Measurements from ENCODE around the gene GYPE. TPM values are rescaled to one million over a fixed set of nuclear protein-coding genes. Genes with fewer than 3 reads are reported as not detected.
"Not testable (repeated sequence)": the region's sequence is repeated elsewhere in the genome, so short reads cannot be mapped to it uniquely, and the experiment has no call there.

Gene GYPE
- total RNA-seq: not detected

DNA sequence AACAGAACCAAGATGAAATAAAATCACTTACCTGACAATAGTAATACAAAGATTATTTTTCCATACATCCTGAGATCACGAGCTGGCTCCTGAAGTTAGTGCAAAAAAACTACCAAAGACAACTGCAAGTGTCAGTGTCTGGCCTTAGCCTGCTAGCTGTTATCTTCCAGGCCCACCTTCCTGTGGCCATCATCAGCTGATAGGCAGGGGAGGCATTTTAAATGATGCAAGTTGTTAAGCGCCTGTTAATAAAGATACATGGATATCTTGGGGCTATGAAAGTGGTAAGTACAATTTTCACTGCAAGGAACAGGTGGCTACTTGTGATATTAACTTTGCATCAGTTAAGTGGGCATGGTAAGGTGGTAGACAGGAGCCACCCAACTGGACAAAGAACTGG lies at the start of gene GYPE:
GYPE (minus strand) TSS at position 120 of the 400 bp plus-strand sequence; CDS start at position 68, 52 bp downstream.
- not testable (repeated sequence) for ATAC-seq

GRCh38 chr4:143951458-143951972 lies 46.2 kb upstream of the GYPE start:
- ATAC-seq: not testable (repeated sequence)

GRCh38 chr4:143950967-143951366 lies 45.6 kb upstream of the GYPE start:
- not testable (repeated sequence) for ATAC-seq

GRCh38 chr4:143950185-143950584 lies 44.8 kb upstream of the GYPE start:
- not testable (repeated sequence) for ATAC-seq

GRCh38 chr4:143947493-143947892 lies 42.1 kb upstream of the GYPE start:
- not testable (repeated sequence) for ATAC-seq

DNA sequence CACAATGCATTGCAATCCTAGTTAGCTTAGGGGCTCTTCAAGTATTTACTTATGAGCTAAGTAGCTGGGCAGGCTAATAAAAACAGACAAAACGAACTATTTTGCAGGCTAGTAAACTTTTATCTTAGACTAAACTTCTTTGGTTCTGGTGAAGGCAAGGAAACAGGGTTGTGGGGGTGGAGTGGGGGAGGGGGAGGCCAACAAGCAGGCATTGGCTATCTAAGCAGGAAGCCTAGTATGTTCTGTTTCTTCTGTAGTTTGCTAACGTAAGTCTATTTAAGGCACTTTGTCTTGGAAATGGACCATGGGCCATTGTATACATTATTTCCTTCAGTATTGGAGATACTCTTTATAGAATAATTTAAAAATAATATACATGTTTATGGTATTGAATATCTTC lies 35.3 kb upstream of the GYPE start:
- not testable (repeated sequence) for ATAC-seq

GRCh38 chr4:143939528-143939927 lies 34.2 kb upstream of the GYPE start:
- no peak for ATAC-seq

DNA sequence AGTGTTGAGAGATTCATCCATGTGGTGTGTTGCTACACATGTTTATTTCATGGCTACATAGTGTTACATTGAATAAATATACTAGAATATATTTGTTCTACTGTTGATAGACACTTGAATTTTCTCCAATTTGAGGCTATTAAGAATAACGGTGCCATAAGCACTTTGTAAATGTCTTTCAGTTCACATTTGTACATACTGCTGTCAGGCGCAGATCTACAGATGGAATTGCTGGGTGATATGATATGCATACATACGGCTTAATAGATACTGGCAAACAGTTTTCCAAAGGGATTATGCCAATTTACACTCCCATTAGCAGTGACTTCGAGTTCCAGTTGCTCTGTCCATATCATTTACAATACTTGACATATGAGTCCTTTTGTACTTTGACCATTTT lies 33.5 kb upstream of the GYPE start:
- not testable (repeated sequence) for ATAC-seq

DNA sequence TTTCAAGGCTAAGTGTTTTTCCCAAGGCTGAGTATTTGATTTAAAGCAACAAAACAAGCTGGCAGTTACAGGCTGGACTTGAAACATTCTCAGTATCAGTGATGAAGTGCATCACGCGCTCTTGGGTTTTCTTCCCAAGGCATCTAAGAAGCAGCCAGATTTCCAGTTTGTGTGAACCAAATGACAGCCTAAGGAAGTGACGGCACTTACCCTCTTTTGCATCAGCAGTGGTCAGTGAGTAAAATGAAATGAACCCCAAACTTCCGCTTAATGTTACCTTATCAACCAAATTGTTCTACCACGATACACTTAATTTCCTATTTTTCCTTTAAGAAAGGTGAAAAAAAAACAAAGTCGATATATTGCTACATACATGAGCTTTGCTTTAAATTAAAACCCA lies 15.8 kb upstream of the GYPE start:
- no peak for ATAC-seq

GRCh38 chr4:143916485-143916884 lies 11.1 kb upstream of the GYPE start:
- ATAC-seq: not testable (repeated sequence)

DNA sequence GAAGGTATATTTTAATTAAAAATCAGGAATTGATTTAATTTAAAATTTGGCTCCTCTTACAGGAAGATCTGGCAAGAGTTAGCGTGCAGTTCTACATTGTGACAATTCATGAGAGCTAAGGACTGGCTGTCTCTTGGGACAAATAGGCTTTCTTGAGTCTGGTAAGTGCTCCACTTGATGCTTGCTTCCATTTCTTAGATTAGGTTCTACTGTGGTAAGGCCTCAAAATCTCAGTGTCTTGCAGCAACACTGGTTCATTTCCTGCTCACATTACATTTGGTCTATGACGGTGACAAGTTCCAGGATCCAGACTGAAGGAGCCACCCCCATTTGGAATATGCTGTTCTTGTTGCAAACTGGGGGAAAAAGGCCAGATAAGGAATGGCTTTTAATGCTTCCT lies 7.1 kb upstream of the GYPE start:
- ATAC-seq: not testable (repeated sequence)

DNA sequence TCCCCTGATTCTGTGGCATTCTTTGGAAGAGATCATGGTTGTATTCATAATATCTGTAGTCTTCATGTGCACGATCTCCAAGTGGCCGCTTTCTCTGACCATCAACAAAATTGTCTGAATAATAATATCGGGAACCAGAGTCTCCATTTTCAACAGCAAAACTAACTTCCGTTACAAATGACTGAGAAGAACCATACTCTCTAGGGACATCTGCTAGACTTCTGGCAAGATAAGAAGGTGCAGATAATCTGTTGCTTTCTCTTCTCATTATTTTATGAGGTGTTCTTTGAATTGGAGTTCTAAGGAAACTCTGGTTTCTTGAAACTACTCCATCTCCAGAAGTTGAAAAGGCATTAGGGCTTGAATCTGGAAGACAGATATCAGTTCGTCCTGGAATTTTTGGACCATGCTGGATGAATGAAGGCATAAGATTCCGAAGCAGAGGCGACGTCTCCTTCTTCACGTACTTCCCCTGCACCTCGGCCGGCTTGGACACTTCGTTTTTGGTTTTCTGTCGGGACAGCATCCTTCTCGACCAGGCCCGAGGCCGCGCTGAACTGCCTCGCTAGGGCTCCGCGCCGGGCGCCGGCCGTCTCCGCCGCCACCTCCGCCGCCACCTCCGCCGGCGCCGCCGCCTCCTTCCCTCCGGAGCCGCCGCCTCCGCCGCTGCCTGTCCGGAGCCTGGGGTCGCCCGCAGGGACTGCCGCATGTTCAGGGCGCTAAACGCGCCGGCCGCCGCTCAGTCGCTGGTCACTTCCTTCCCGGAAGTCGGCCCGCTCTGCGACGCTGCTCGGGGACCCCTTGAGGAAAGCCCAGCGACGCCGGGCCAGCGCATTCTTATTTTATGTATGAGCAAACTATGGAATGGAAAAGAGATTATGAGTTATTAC lies 6.4 kb upstream of the GYPE start:
- ATAC-seq: peak; percentile 26

GRCh38 chr4:143910906-143911305 lies 5.5 kb upstream of the GYPE start:
- not testable (repeated sequence) for ATAC-seq

- not testable (repeated sequence) for ATAC-seq
These were observed 2.5 kb upstream of the GYPE start for GRCh38 chr4:143907811-143908210.

GRCh38 chr4:143904431-143904830 lies 928 bp downstream of the GYPE start:
- not testable (repeated sequence) for ATAC-seq

DNA sequence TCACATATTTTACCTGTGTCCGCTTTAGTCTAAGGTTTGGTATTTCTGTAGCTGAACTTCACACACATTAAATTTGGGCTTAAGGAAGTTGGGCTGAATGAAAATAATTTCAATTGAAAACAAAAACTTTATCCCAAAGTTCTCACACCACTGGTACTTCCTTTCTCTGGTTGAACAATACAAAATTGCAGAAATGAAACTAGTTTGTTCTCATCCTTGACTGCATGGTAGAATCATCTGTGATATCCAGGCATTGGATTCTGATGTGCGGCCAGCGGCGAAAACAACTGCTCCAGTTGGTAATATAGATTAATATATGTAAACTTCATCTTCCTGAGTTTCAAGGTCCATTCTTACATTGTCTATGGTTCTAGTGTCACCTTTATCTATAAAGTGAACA lies 15.0 kb downstream of the GYPE start:
- not testable (repeated sequence) for ATAC-seq

DNA sequence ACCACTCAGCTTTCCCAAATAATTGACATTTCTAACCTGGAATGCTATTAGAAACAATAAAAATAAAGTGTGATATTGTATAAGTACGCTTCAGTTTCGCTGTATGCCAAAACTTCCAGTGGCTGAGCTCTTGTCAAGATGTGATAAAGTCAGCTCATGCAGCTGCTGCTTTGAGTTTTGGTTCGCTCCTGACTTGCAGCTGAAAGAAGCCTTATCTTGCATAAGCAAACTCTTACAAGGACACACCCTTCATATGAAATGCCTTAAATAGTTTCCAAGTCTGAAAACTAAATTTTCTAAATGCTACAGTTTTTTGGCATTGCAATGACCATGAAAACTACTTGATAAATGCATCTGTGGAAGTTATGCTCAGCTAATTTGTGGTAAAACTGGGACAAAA lies 17.2 kb downstream of the GYPE start:
- ATAC-seq: not testable (repeated sequence)

GRCh38 chr4:143884965-143885364 lies 20.4 kb downstream of the GYPE start:
- ATAC-seq: not testable (repeated sequence)

DNA sequence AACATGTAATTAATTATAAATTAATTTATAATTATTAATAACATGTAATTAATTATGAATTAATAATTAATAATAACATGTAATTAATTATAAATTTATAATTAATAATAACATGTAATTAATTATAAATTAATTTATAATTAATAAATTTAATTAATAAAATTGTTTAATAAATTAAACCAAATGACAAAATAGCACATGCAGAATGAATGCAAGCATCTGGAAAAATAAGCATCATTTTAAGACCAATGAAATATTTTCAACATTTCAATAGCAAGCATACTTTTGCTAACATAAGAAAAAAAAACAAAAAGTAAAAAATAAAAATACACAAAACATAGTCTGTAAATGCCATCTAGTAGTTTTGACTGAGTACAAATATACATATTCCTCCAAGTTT lies 21.8 kb downstream of the GYPE start:
- ATAC-seq: no peak

- ATAC-seq: no peak
These were observed 22.5 kb downstream of the GYPE start for GRCh38 chr4:143882892-143883291.

GRCh38 chr4:143879561-143879960 lies 25.8 kb downstream of the GYPE start:
- not testable (repeated sequence) for ATAC-seq

DNA sequence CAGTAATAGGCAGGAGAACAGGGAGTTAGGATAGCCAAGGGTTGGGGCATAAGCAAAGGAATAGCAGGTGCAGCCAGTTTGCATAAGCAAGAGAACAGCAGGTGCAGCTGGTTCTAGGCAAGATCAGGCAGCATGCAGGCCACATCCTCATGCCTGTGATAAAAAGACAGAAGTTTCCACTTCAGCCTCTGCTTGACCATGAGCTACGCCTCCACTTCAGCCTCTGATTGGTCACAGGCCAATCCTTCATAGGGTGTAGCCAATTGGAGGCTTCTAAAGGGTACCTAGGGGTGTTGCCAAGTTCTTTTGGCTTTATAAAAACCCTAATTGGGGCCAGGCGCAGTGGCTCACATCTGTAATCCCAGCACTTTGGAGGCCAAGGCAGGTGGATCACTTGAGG lies 30.0 kb downstream of the GYPE start:
- not testable (repeated sequence) for ATAC-seq

DNA sequence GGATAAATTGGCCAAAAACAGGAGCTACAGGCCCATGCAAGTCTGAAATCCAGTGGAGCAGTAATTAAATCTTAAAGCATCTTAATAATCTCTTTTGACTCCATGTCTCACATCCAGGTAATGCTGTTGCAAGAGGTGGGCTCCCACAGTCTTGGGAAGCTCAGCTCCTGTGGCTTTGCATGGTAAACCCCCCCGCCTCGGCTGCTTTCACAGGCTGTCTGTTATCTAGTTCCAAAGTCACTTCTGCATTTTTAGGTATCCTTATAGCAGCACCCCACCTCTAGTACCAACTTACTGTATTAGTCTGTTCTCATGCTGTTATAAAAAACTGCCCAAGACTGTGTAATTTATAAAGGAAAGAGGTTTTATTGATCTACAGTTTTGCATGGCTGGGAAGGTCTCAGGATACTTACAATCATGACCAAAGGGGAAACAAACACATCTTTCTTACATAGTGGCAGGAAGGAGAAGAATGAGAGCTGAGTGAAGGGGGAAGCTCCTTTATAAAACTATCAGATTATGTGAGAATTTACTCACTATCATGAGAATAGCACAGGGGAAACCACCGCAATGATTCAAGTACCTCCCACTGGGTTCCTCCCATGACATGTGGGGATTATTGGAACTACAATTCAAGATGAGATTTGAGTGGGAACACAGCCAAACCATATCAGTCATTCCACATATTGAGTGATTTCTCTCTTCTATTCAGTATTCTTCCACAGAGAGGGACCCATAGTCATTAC lies 34.7 kb downstream of the GYPE start:
- not testable (repeated sequence) for ATAC-seq

All from esophagus mucosa (tissue), 1 donor.